HCT116 (cell line): ENCODE results near the gene DBET.
"Not testable (repeated sequence)": the region's sequence is repeated elsewhere in the genome, so short reads cannot be mapped to it uniquely, and the experiment has no call there.

Experiments
- POLR2A ChIP-seq: IDR thresholded peaks from 2 replicates; pipeline ENCODE4 v1.7.0; 2011; ENCODE audit warnings: borderline replicate concordance; ENCODE audit not compliant: insufficient read depth, insufficient read length; ENCODE audit errors: extremely low read depth
- POLR2AphosphoS5 ChIP-seq: IDR thresholded peaks from 2 replicates; pipeline ENCODE4 v1.6.1; 2011; ENCODE audit warnings: mild to moderate bottlenecking, low read depth, low read length, moderate library complexity
- ZFX ChIP-seq: fragments of 450-650 bp; IDR thresholded peaks from 2 replicates; pipeline ENCODE4 v1.6.1; 2017
- ZNF274 ChIP-seq: fragments of 200-500 bp; sonication (Bioruptor generic); IDR thresholded peaks from 2 replicates; pipeline ENCODE4 v1.6.1; 2014; ENCODE audit warnings: mild to moderate bottlenecking, low read depth, low read length, inconsistent platforms
- TF ChIP-seq, protein P1 (sequence below), 3 experiments: fragments of 200-600 bp in 1 of 3; sonication (generic) in 1 of 3; IDR thresholded peaks in 2 of 3; conservative IDR thresholded peaks in 1 of 3; 2 replicates each; pipeline ENCODE4 v1.5.1; 2012 to 2017; ENCODE audit warnings: low read depth in 2 of 3, low read length in 2 of 3, antibody characterized with exemption in 1 of 3, borderline replicate concordance in 1 of 3, control low read depth in 1 of 3, mild to moderate bottlenecking in 1 of 3, mixed read lengths in 1 of 3, mixed run types in 1 of 3, moderate library complexity in 1 of 3; ENCODE audit not compliant: insufficient read depth in 1 of 3
- TF ChIP-seq, protein P2 (sequence below): IDR thresholded peaks from 2 replicates; pipeline ENCODE4 v1.6.1; 2012

DNA sequence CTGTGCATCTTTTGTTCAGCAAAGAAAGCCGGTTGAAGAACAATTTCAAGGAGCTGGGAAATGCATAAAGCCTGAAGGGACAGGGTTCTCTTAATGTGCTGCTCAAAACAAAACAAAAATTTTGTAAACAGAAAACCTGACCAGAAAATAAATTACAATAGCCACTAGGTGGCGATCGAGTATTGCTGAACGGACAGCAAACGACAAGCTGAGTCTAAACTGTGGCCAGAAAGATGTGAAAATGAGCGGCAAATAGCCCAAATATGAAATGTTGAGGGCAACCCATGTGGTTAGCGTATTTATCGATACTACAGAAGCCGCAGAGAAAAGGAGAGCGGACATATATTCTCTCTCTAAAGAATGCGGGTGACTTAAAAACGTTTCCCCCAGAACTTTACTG is 16.7 kb upstream of the DBET start:
- TF ChIP-seq, protein P1, sequence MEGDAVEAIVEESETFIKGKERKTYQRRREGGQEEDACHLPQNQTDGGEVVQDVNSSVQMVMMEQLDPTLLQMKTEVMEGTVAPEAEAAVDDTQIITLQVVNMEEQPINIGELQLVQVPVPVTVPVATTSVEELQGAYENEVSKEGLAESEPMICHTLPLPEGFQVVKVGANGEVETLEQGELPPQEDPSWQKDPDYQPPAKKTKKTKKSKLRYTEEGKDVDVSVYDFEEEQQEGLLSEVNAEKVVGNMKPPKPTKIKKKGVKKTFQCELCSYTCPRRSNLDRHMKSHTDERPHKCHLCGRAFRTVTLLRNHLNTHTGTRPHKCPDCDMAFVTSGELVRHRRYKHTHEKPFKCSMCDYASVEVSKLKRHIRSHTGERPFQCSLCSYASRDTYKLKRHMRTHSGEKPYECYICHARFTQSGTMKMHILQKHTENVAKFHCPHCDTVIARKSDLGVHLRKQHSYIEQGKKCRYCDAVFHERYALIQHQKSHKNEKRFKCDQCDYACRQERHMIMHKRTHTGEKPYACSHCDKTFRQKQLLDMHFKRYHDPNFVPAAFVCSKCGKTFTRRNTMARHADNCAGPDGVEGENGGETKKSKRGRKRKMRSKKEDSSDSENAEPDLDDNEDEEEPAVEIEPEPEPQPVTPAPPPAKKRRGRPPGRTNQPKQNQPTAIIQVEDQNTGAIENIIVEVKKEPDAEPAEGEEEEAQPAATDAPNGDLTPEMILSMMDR (IDR thresholded peaks at IDR 0.05 in 2 of 3, conservative IDR thresholded peaks at IDR 0.05 in 1 of 3; ENCODE audit: borderline replicate concordance in 1 of 3, insufficient read depth in 1 of 3, low read depth in 2 of 3, low read length in 2 of 3), result not testable (repeated sequence)
- TF ChIP-seq POLR2A, POLR2AphosphoS5, ZFX, ZNF274: not testable (repeated sequence)
- TF ChIP-seq, protein P2, sequence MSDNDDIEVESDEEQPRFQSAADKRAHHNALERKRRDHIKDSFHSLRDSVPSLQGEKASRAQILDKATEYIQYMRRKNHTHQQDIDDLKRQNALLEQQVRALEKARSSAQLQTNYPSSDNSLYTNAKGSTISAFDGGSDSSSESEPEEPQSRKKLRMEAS, result not testable (repeated sequence)
